Measurements from ENCODE around the gene AUTS2.

DNA sequence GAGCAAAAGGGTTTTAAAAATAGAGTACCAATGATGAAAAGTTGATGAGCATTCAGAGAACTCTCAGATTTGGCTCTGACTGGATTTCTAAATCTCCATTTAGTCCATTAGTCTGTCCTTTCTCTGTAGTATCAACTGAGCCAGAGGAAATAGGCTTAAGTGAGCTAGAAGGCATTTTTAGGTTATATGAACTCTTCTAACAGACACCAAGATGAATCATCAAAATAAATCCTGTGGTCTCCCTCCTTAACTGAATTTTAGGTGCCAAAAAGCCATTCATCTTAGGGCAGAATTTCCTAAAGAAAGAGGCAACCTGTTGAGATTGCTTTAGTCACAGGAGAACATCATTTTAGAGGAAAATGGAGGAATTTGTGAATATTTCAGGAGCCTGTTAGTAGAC lies 305.1 kb downstream of the AUTS2 start:
- no peak for TF ChIP-seq TAF1 (IDR thresholded peaks at IDR 0.05; ENCODE audit: low read depth, low read length)
- no peak for TF ChIP-seq POLR2A (IDR thresholded peaks at IDR 0.05; ENCODE audit: low read depth, low read length)
- TF ChIP-seq POLR2AphosphoS5 (IDR thresholded peaks at IDR 0.05; ENCODE audit: low read depth, low read length): no peak
- no peak for TF ChIP-seq SPI1 (IDR thresholded peaks at IDR 0.05; ENCODE audit: low read depth, low read length)
- no peak for TF ChIP-seq PAX5 (IDR thresholded peaks at IDR 0.05; ENCODE audit: insufficient read depth, low read length, severe bottlenecking)
- no peak for TF ChIP-seq POU2F2 (IDR thresholded peaks at IDR 0.05; ENCODE audit: low read depth, low read length)

Data from GM12891 (cell line).